IMR-90 (cell line): ENCODE data around the gene KRT3.

Source experiments
- FOS ChIP-seq: fragments of 150-350 bp; IDR thresholded peaks from 2 replicates; pipeline ENCODE4 v1.6.1; 2016; ENCODE audit warnings: low read depth, low read length
- NFE2L2 ChIP-seq: fragments of 150-350 bp; IDR thresholded peaks from 2 replicates; pipeline ENCODE4 v1.6.1; 2016; ENCODE audit warnings: low read depth, mild to moderate bottlenecking, low read length
- POLR2A ChIP-seq: IDR thresholded peaks from 2 replicates; pipeline ENCODE4 v1.6.1; 2012; ENCODE audit warnings: mild to moderate bottlenecking, low read depth, low read length
- TF ChIP-seq, protein P1 (sequence below): conservative IDR thresholded peaks from 2 replicates; pipeline ENCODE4 v1.5.1; 2012; ENCODE audit warnings: mild to moderate bottlenecking, low read depth, low read length, improper control_type of control experiment

- TF ChIP-seq, protein P1, sequence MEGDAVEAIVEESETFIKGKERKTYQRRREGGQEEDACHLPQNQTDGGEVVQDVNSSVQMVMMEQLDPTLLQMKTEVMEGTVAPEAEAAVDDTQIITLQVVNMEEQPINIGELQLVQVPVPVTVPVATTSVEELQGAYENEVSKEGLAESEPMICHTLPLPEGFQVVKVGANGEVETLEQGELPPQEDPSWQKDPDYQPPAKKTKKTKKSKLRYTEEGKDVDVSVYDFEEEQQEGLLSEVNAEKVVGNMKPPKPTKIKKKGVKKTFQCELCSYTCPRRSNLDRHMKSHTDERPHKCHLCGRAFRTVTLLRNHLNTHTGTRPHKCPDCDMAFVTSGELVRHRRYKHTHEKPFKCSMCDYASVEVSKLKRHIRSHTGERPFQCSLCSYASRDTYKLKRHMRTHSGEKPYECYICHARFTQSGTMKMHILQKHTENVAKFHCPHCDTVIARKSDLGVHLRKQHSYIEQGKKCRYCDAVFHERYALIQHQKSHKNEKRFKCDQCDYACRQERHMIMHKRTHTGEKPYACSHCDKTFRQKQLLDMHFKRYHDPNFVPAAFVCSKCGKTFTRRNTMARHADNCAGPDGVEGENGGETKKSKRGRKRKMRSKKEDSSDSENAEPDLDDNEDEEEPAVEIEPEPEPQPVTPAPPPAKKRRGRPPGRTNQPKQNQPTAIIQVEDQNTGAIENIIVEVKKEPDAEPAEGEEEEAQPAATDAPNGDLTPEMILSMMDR, result no peak
- TF ChIP-seq FOS (no peak), NFE2L2 (no peak), POLR2A (no peak)
Measured at GRCh38 chr12:52796839-52797528, 1.1 kb upstream of the KRT3 start.
